ENCODE data around the gene SPPL2C.
A peak's percentile ranks its signal among the peaks of the same experiment; 100 is the strongest.

The SPPL2C gene

GRCh38 chr17:45886852-45887251 is 42.2 kb downstream of the SPPL2C start:
- DNase-seq (ENCODE audit: low spot score), result no peak

- no peak for DNase-seq (ENCODE audit: low spot score)
Observed at GRCh38 chr17:45888392-45888791, 43.7 kb downstream of the SPPL2C start.

DNA sequence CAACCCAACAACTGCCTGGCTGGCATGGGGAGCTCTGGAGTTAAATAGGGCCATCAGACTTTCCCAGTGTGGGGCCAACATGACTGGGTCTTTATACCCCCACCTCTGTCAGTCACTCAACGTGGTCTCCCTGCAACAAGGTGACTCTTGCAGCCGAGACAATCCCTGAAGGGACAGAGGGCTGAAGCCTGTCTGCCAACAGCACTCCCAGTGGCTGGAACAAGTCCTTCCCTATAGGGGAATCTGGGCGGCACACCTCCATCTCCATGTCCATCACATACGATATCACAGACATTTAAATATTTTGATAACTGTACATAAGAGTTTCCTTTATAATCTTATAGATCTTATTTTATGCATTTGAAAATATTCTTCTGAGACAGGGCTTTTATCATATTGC is 44.9 kb downstream of the SPPL2C start:
- no peak for DNase-seq (ENCODE audit: low spot score)

GRCh38 chr17:45893725-45894021 is 49.0 kb downstream of the SPPL2C start:
- DNase-seq (ENCODE audit: low spot score), result no peak

- DNase-seq (ENCODE audit: low spot score), result peak; percentile 52
Observed at GRCh38 chr17:45894022-45894784, 49.5 kb downstream of the SPPL2C start, which contains the start of gene MAPT. Gene MAPT (plus strand): TSS chr17:45894554. CDS start chr17:45962338, 67,784 bp downstream.

DNA sequence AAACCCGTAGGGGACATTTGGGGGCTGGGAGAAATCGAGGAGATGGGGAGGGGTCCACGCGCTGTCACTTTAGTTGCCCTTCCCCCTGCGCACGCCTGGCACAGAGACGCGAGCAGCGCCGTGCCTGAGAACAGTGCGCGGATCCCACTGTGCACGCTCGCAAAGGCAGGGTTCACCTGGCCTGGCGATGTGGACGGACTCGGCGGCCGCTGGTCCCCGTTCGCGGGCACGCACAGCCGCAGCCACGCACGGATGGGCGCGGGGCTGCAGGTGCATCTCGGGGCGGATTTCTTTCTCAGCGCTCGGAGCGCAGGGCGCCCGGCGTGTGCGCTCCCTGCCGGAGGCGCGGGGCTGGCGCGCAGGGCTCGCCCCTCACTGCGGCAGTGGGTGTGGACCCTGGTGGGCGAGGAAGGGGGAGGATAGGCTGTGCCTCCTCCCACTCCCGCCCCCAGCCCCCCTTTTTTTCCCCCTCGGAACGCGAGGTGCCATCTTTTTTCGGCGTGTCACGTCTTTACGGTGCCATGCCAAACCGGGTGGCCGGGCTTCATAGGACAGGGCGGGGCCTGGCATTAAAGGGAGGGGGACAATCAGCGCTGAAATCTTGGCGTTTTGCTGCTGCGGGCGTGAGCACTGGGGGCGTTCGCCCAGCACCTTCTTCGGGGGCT is 50.8 kb downstream of the SPPL2C start:
- no peak for DNase-seq (ENCODE audit: low spot score)

GRCh38 chr17:45895969-45896785 is 51.5 kb downstream of the SPPL2C start:
- DNase-seq (ENCODE audit: low spot score), result no peak
